Cardiac muscle cell (in vitro differentiated cells and primary cell): Measurements from ENCODE around the gene ADGRL3. TPM values are rescaled to one million over a fixed set of nuclear protein-coding genes. Genes with fewer than 3 reads are reported as not detected.
A peak's percentile ranks its signal among the peaks of the same experiment; 100 is the strongest.

ENCODE experiments used
- DNase-seq, 2 donors: peaks; one replicate each; pipeline versions ENCODE4 v3.0.0 to v3.0.0-alpha.2; 2010 to 2017; ENCODE audit warnings: low read depth in 1 of 2, low spot score in 1 of 2
- H3K27ac ChIP-seq: fragments of 200-600 bp; sonication (generic); 2 replicates; pipeline ENCODE4 v1.5.1; 2016
- H3K27me3 ChIP-seq: fragments of 200-600 bp; sonication (generic); 2 replicates; pipeline ENCODE4 v1.6.0; 2016; ENCODE audit warnings: control low read depth
- H3K36me3 ChIP-seq: fragments of 200-600 bp; sonication (generic); 2 replicates; pipeline ENCODE4 v1.5.1; 2016; ENCODE audit warnings: control low read depth
- H3K4me1 ChIP-seq: fragments of 200-600 bp; sonication (generic); 2 replicates; pipeline ENCODE4 v1.8.1; 2017; ENCODE audit warnings: low read depth, mild to moderate bottlenecking, mixed run types
- H3K4me3 ChIP-seq: fragments of 200-600 bp; sonication (generic); 2 replicates; pipeline ENCODE4 v1.5.1; 2016; ENCODE audit warnings: mild to moderate bottlenecking
- H3K9me3 ChIP-seq: fragments of 200-600 bp; sonication (generic); 2 replicates; pipeline ENCODE4 v1.5.1; 2017; ENCODE audit warnings: low read depth, mild to moderate bottlenecking, control low read depth
- polyA plus RNA-seq: library from polyadenylated mRNA; unstranded; fragments of >200 nt; fragmentation: Nextera tagmentation; extraction: Ambion mirVana; gene quantifications from 2 replicates; pipeline ENCODE4 v1.2.1, GENCODE V29; 2016
- total RNA-seq: library from RNA; depleted of rRNA; stranded (reverse); fragments of >200 nt; gene quantifications from 2 replicates; pipeline ENCODE4 v1.2.3, GENCODE V29; 2016
- TF ChIP-seq, protein P1 (sequence below): IDR thresholded peaks from 2 replicates; pipeline ENCODE4 v1.5.1; 2012; ENCODE audit warnings: low read depth, mild to moderate bottlenecking, low read length

ADGRL3 gene
- total and polyA plus RNA-seq, 2 experiments from 2014 or later = 2.4 to 4.8 TPM

DNA sequence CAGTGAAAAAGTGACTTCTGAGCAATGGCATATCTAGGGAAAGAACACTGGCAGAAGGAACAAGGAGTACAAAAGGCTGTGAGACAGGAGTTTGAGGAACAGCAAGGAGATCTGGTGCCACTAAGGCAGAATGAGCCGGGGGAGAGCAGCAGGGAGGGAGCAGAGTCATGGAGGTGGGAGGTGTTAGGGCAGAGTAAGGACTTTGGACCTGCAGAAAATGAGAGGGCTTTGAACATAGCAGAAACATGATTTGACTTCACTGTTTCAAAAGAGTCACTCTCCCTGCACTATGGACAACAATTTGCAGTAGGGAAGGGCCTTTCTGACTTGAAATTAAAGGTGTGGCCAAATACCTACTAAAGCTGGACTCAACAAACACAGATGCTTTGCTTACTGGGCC is 356.2 kb downstream of the ADGRL3 start:
- Histone ChIP-seq H3K9me3 (no peaks in the 10 kb centered on the region), H3K27me3 (no peaks in the 10 kb centered on the region), H3K36me3 (no peaks in the 10 kb centered on the region), H3K4me1 (peaks cover 17% of the 10 kb centered on the region), H3K27ac (peak overlapping the region; percentile 85), H3K4me3 (no peak overlapping the region)
- no peak for DNase-seq
- TF ChIP-seq, protein P1, sequence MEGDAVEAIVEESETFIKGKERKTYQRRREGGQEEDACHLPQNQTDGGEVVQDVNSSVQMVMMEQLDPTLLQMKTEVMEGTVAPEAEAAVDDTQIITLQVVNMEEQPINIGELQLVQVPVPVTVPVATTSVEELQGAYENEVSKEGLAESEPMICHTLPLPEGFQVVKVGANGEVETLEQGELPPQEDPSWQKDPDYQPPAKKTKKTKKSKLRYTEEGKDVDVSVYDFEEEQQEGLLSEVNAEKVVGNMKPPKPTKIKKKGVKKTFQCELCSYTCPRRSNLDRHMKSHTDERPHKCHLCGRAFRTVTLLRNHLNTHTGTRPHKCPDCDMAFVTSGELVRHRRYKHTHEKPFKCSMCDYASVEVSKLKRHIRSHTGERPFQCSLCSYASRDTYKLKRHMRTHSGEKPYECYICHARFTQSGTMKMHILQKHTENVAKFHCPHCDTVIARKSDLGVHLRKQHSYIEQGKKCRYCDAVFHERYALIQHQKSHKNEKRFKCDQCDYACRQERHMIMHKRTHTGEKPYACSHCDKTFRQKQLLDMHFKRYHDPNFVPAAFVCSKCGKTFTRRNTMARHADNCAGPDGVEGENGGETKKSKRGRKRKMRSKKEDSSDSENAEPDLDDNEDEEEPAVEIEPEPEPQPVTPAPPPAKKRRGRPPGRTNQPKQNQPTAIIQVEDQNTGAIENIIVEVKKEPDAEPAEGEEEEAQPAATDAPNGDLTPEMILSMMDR = no peak

DNA sequence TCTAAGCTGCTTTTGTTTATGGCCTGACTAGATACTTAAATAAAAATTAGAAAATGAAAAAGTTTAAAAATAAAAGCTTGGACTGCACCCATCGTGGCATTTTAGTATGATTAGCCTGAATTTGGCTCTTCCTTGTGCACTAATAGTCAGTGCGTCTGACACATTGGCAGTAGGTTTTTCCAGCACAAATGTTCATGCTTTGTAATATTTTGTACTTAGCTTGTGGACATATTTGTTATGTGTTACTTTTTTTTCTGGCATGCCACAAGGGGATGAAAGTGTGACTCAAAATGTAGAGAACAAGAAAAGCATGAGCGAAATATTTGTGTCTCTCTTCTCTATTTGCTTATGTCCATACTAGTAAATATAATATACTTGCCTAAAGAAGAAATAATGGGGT is 359.3 kb downstream of the ADGRL3 start:
- no peaks in the 10 kb centered on the region for H3K9me3 ChIP-seq
- DNase-seq = no peak
- no peak overlapping the region for H3K27ac ChIP-seq
- H3K27me3 ChIP-seq = no peaks in the 10 kb centered on the region
- no peak overlapping the region for H3K4me3 ChIP-seq
- peaks cover 17% of the 10 kb centered on the region for H3K4me1 ChIP-seq
- TF ChIP-seq, protein P1 = no peak
- H3K36me3 ChIP-seq = no peaks in the 10 kb centered on the region

DNA sequence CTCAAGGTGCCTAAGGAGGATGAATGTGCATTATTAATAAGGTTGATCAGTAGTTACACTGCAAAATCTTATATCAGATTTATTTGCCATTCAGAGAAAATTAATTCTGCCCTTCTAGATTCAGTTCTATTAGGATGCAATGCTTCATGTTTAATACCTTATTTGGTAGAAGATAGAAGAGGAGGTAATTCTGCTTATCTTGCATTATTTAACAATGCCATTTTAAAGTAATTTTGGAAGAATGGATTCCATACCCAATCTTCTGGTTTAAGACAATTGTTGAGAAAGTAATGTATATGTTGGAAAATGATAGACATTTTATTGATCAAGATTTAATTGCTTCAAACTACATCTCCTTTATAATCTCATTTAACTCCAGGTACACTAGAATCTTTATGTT is 360.9 kb downstream of the ADGRL3 start:
- TF ChIP-seq, protein P1 = no peak
- H3K27me3 ChIP-seq = no peaks in the 10 kb centered on the region
- peaks cover 14% of the 10 kb centered on the region for H3K4me1 ChIP-seq

DNA sequence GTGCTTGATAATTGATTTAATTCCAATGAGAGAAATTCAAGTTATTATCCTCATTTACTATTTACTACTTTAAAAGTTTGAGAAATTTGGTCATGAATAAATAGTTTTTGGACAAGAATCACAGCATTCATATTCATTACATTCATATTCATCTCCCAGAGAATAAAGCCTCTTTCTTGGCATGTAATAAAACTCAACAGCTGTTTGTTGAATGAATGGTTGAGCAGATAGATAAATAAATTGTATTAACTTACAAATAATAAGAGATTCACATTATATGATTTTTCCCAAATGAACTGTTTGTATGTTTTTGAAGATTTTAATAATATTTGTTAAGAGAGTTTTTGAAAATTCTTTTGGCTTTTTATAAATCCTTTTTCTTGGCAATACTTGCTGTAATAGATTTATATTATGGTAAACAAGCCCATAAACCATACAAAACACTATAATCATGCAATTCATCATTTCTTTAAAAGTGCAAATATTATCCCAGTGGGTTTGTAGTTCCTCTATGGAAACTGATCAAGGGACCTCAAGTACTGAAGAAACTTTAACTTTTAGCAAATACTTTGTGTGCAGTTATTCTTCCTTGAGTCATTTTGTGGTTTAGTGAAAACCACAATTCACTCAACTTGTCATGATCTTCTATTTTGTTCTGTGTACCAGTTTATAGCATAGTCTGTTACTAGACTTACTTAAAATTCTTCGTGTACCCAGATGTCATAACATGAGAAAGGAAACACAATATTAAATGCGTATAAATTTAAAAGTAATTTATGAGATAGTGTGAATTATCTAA is 371.8 kb downstream of the ADGRL3 start:
- Histone ChIP-seq H3K4me1 (no peaks in the 10 kb centered on the region), H3K27me3 (no peaks in the 10 kb centered on the region)
- TF ChIP-seq, protein P1 = no peak

More for the DNA sequence above, 360.9 kb downstream of the ADGRL3 start:
- no peak for DNase-seq
- Histone ChIP-seq H3K9me3 (no peaks in the 10 kb centered on the region), H3K4me3 (no peak overlapping the region), H3K36me3 (no peaks in the 10 kb centered on the region), H3K27ac (no peak overlapping the region)

DNA sequence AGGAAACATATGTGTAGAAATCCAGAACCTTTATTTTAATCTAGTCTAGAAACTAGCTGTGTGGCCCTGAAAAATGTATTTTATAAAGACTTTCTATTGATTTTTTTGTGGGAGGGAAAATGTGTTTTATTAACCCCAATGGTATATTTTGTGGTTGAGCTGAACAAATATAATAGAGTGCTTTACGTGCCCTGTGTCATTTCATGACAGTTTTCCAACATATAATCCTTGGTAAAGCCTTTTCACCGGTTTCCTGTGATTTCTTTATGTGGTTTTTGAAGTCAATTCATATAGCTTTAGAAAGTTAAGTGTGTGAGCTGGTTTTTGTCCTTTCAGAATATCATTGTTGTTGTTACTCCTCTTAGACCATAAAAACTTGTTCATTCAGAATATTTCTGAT is 375.7 kb downstream of the ADGRL3 start:
- Histone ChIP-seq H3K36me3 (no peaks in the 10 kb centered on the region), H3K4me1 (no peaks in the 10 kb centered on the region), H3K9me3 (no peaks in the 10 kb centered on the region), H3K27me3 (no peaks in the 10 kb centered on the region), H3K27ac (no peak overlapping the region), H3K4me3 (no peak overlapping the region)
- no peak for DNase-seq
- TF ChIP-seq, protein P1 = no peak

More for the DNA sequence above, 371.8 kb downstream of the ADGRL3 start:
- H3K27ac ChIP-seq = no peak overlapping the region
- H3K4me3 ChIP-seq = no peak overlapping the region
- no peaks in the 10 kb centered on the region for H3K36me3 ChIP-seq
- peak in 1 of 2 donors; percentile 64 for DNase-seq
- no peaks in the 10 kb centered on the region for H3K9me3 ChIP-seq
